ENCODE results near the gene TSPOAP1. TPM values are rescaled to one million over a fixed set of nuclear protein-coding genes. Genes with fewer than 3 reads are reported as not detected.

TSPOAP1 gene
- total RNA-seq, 2 donors from 2014 or later = 22.6 to 26.3 TPM

DNA sequence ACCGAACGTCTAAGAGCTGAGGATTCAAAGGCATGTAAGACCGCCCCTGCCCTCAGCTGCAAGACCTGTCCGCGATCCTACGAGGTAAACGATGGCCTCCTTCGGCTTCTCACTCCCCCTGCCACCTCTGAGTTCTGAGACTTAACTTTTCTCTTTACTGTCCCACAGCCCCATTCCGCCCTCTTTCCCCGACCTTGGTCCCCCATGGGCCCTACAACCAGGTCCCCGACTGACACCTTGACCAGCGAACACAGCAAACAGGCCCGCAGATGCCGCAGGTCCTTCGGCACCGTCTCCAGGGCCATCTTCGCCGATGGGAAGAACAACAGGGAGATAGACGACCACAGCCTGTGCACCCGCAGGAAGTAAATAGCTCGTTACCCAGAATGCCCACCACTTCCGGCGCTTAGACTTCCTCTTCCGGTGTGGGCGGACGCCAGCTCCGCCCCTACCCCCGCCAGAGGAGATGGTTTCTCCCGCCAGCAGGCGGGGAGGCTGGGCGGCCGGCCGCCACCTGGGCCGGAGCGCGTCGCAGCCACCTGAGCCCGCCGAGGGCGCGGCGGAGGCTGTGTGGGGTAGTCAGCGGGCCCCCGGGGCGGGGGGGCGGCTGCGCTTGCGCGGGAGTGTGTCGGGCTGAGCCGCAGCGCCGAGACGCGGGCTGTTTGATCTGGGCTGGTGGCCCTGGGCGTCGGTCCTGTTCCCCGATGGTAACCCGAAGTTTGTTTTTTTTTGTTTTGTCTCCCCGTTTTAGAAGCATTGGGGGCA lies 23.4 kb upstream of the TSPOAP1 start, which contains the start of gene SUPT4H1:
Gene SUPT4H1 (minus strand): TSS at position 371 of the 765 bp plus-strand sequence. CDS start 66 bp downstream, at position 305.
- no peak for DNase-seq (ENCODE audit: low spot score)
- peak; percentile 93 for ATAC-seq (ENCODE audit: insufficient number of reproducible peaks, low FRiP score, low read depth)

DNA sequence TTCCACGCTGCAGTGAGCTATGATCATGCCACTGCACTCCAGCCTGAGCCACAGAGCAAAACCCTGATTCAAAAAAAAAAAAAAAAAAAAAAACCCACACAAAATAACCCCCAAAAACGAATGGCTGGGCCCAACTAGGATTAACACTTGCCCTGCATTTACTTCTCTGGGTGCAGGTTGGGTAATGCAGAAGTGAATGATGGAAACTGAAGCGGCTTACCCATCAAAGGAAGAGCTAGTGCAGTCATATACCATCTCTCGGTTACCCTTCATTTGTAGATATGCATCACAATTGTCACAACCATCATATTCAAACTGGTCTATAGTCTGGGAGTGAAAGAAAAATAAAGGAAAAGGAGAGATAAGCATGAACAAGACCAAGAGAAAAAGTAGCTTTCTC lies 22.6 kb upstream of the TSPOAP1 start:
- DNase-seq (ENCODE audit: low spot score) (no peak), ATAC-seq (ENCODE audit: insufficient number of reproducible peaks, low FRiP score, low read depth) (no peak)
- peak overlapping the region; percentile 84 for H3K4me3 ChIP-seq
- no peak overlapping the region for H3K27ac ChIP-seq
- H3K27me3 ChIP-seq (replicated peaks; ENCODE audit: insufficient read depth) = no peaks in the 10 kb centered on the region
- peaks cover 37% of the 10 kb centered on the region for H3K36me3 ChIP-seq
- TF ChIP-seq, protein P1, sequence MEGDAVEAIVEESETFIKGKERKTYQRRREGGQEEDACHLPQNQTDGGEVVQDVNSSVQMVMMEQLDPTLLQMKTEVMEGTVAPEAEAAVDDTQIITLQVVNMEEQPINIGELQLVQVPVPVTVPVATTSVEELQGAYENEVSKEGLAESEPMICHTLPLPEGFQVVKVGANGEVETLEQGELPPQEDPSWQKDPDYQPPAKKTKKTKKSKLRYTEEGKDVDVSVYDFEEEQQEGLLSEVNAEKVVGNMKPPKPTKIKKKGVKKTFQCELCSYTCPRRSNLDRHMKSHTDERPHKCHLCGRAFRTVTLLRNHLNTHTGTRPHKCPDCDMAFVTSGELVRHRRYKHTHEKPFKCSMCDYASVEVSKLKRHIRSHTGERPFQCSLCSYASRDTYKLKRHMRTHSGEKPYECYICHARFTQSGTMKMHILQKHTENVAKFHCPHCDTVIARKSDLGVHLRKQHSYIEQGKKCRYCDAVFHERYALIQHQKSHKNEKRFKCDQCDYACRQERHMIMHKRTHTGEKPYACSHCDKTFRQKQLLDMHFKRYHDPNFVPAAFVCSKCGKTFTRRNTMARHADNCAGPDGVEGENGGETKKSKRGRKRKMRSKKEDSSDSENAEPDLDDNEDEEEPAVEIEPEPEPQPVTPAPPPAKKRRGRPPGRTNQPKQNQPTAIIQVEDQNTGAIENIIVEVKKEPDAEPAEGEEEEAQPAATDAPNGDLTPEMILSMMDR (IDR thresholded peaks at IDR 0.05) = no peak
- peaks cover 13 to 21% of the 10 kb centered on the region in 2 donors for H3K4me1 ChIP-seq (ENCODE audit: control insufficient read depth in 1 of 2, low read depth in 2 of 2)
- H3K9me3 ChIP-seq = no peaks in the 10 kb centered on the region

More for the DNA sequence above, 23.4 kb upstream of the TSPOAP1 start, which contains the start of gene SUPT4H1:
- TF ChIP-seq, protein P1 (IDR thresholded peaks at IDR 0.05) = no peak
- Histone ChIP-seq H3K4me3 (peak within 1 kb of the TSS; percentile 84), H3K27ac (peak within 1 kb of the TSS; percentile 81 to 85), H3K36me3 (peaks cover 30% of the 10 kb centered on the region), H3K4me1 (ENCODE audit: control insufficient read depth in 1 of 2, low read depth in 2 of 2) (peaks cover 13 to 21% of the 10 kb centered on the region in 2 donors), H3K27me3 (replicated peaks; ENCODE audit: insufficient read depth) (no peaks in the 10 kb centered on the region), H3K9me3 (no peaks in the 10 kb centered on the region)

DNA sequence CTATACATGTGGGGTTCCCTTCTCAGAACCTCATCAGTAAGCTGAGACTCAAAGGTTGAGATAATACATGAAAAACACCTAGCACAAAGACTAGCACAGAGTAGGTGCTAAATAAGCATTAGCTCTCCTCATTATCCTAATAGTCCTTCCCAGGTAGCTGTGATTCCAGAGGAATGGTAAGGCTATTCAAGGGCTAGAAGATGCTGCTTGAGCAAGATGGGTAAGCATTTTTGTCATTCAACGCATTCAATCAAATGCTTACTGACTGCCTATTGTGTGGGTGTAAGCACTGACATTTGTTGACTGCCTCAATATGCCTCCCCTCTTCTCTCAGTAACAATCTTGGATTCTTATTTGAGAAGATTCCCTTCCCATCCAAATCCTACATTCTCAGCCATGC lies 19.4 kb upstream of the TSPOAP1 start:
- no peak for DNase-seq (ENCODE audit: low spot score)
- no peaks in the 10 kb centered on the region for H3K9me3 ChIP-seq
- no peak overlapping the region for H3K4me3 ChIP-seq
- H3K27ac ChIP-seq = no peak overlapping the region
- H3K4me1 ChIP-seq (ENCODE audit: control insufficient read depth in 1 of 2, low read depth in 2 of 2) = peaks cover 8 to 13% of the 10 kb centered on the region in 2 donors
- H3K36me3 ChIP-seq = peaks cover 52% of the 10 kb centered on the region
- H3K27me3 ChIP-seq (replicated peaks; ENCODE audit: insufficient read depth) = no peaks in the 10 kb centered on the region
- TF ChIP-seq, protein P1 (IDR thresholded peaks at IDR 0.05) = no peak
- no peak for ATAC-seq (ENCODE audit: insufficient number of reproducible peaks, low FRiP score, low read depth)

DNA sequence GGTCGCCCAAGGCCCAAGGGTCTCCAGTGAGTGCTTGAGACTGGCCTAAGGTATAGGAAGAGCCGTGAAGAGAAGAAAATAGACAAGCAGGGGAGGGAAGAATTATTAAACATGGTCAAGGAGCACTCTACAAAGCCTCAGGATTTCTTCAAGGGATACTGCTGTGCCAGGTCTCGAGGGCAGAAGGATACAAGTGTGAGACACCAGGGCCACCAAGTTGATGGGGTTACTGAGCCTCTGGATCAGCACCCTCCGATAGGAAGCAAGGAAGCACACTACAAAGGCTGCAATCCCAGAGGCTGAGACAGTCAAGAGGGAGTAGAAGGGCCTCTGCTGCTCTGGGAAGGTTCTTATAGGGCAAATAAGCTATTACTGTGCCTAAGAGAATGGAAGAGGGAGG lies 16.9 kb upstream of the TSPOAP1 start:
- Histone ChIP-seq H3K27ac (no peak overlapping the region), H3K4me3 (no peak overlapping the region), H3K27me3 (replicated peaks; ENCODE audit: insufficient read depth) (no peaks in the 10 kb centered on the region), H3K9me3 (no peaks in the 10 kb centered on the region), H3K36me3 (peaks cover 52% of the 10 kb centered on the region), H3K4me1 (ENCODE audit: control insufficient read depth in 1 of 2, low read depth in 2 of 2) (no peaks in the 10 kb centered on the region)
- TF ChIP-seq, protein P1 (IDR thresholded peaks at IDR 0.05) = no peak
- ATAC-seq (ENCODE audit: insufficient number of reproducible peaks, low FRiP score, low read depth) (no peak), DNase-seq (ENCODE audit: low spot score) (no peak)

DNA sequence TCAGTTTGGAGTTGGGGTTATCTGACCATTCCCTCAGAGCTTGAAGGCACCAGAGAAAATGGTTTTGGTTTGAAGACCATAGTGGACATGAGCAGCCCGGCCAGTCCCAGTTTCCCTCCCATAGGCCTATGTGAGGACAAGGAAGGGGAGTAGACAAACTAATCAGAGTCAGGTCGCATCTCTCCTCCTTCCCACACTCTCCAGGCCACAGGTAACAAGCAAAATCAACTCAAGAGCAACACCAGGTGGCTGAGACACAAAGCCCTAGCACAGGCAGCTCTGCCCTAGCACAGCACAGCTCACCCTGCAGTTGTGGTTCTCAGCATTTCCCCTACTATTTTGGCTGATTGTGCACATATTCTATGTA lies 16.2 kb upstream of the TSPOAP1 start:
- no peaks in the 10 kb centered on the region for H3K4me1 ChIP-seq (ENCODE audit: control insufficient read depth in 1 of 2, low read depth in 2 of 2)
- no peaks in the 10 kb centered on the region for H3K9me3 ChIP-seq
- H3K27ac ChIP-seq = no peak overlapping the region
- H3K4me3 ChIP-seq = no peak overlapping the region
- TF ChIP-seq, protein P1 (IDR thresholded peaks at IDR 0.05) = no peak
- ATAC-seq (ENCODE audit: insufficient number of reproducible peaks, low FRiP score, low read depth) (no peak), DNase-seq (ENCODE audit: low spot score) (no peak)
- H3K27me3 ChIP-seq (replicated peaks; ENCODE audit: insufficient read depth) = no peaks in the 10 kb centered on the region
- peaks cover 48% of the 10 kb centered on the region for H3K36me3 ChIP-seq
